ENCODE results near the gene ZNF605. TPM values are rescaled to one million over a fixed set of nuclear protein-coding genes. Genes with fewer than 3 reads are reported as not detected.
"Not testable (repeated sequence)": the region's sequence is repeated elsewhere in the genome, so short reads cannot be mapped to it uniquely, and the experiment has no call there.

ZNF605 gene
- total and polyA plus RNA-seq, 7 donors: 0.92 to 15.5 (median 6.2) TPM

DNA sequence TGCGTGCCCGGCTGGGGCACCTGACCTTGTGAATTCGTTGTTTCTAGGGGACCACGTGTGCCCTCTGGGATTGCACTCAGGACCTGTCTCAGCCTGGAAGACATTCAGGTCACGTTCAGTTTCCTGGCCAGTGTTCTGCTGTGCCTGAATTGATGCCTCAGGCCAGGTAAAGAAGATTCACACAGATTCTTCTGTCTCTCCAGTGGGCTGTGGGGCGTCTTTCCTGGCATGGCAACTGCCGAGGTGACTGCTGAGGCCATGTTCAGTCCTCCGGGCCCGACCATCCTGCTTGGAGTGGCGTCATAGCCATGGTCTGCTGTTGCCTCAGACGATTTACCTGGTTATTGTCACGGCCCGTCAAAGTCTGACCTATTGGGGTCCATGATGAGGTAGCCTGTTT is 13.5 kb downstream of the ZNF605 start:
- Histone ChIP-seq H3K27me3 (no peaks in the 10 kb centered on the region), H3K4me3 (no peak overlapping the region), H3K9me3 (peaks cover 0 to 52% (median 10%) of the 10 kb centered on the region in 4 donors), H3K36me3 (peaks cover 17 to 65% (median 44%) of the 10 kb centered on the region in 4 donors), H3K4me1 (no peaks in the 10 kb centered on the region), H3K27ac (no peak overlapping the region)
- DNase-seq: no peak
- TF ChIP-seq EP300 (IDR thresholded peaks at IDR 0.05): no peak
- TF ChIP-seq, protein P1, sequence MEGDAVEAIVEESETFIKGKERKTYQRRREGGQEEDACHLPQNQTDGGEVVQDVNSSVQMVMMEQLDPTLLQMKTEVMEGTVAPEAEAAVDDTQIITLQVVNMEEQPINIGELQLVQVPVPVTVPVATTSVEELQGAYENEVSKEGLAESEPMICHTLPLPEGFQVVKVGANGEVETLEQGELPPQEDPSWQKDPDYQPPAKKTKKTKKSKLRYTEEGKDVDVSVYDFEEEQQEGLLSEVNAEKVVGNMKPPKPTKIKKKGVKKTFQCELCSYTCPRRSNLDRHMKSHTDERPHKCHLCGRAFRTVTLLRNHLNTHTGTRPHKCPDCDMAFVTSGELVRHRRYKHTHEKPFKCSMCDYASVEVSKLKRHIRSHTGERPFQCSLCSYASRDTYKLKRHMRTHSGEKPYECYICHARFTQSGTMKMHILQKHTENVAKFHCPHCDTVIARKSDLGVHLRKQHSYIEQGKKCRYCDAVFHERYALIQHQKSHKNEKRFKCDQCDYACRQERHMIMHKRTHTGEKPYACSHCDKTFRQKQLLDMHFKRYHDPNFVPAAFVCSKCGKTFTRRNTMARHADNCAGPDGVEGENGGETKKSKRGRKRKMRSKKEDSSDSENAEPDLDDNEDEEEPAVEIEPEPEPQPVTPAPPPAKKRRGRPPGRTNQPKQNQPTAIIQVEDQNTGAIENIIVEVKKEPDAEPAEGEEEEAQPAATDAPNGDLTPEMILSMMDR (IDR thresholded peaks at IDR 0.05): no peak
- TF ChIP-seq POLR2AphosphoS5 (IDR thresholded peaks at IDR 0.05): no peak
- no peak for TF ChIP-seq POLR2A (IDR thresholded peaks at IDR 0.05)
- WGBS, 2 donors: 98% methylated on average over 13 of the region's 13 CpGs
- intact Hi-C loops (cut with DNase I): no loop called here

DNA sequence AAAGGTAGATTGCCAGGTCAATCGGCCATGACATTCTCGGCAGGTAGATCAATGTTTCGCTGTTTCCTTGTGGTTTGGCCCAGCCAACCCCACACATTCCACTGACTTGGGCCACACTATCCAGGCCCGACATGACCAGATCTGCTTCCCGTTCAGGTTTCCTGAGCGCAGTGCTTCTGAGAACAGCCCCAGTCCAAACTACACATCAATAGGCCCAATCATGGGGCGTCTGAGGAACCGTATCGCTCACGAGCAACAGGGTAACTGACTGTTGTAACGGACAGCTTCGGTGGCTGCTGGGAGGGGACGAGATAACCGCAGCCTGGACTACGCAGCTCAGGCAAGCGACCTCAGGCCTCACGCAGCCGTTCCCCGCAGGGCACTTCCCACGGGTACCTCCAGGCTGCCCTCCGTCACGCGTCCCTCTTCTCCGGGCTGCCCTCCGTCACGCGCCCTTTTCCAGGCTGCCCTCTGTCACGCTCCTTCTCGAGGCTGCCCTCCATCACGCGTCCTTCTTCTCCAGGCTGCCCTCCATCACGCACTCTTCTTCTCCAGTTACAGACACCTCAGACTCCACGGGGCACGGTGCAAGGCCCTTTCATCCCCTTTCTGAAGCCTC is 14.7 kb downstream of the ZNF605 start:
- H3K27ac ChIP-seq: no peak overlapping the region
- H3K36me3 ChIP-seq: peaks cover 17 to 56% (median 42%) of the 10 kb centered on the region in 4 donors
- no peak overlapping the region for H3K4me3 ChIP-seq
- H3K9me3 ChIP-seq: peaks cover 0 to 45% (median 9%) of the 10 kb centered on the region in 4 donors
- no peak for TF ChIP-seq EP300 (IDR thresholded peaks at IDR 0.05)
- TF ChIP-seq, protein P1 (IDR thresholded peaks at IDR 0.05): no peak
- no peak for TF ChIP-seq POLR2A (IDR thresholded peaks at IDR 0.05)
- no peak for TF ChIP-seq POLR2AphosphoS5 (IDR thresholded peaks at IDR 0.05)
- intact Hi-C loops (cut with DNase I): no loop called here
- DNase-seq: no peak
- no peaks in the 10 kb centered on the region for H3K27me3 ChIP-seq
- 96 to 97% methylated on average over 34 of the region's 34 CpGs for WGBS, 2 donors
- no peaks in the 10 kb centered on the region for H3K4me1 ChIP-seq

DNA sequence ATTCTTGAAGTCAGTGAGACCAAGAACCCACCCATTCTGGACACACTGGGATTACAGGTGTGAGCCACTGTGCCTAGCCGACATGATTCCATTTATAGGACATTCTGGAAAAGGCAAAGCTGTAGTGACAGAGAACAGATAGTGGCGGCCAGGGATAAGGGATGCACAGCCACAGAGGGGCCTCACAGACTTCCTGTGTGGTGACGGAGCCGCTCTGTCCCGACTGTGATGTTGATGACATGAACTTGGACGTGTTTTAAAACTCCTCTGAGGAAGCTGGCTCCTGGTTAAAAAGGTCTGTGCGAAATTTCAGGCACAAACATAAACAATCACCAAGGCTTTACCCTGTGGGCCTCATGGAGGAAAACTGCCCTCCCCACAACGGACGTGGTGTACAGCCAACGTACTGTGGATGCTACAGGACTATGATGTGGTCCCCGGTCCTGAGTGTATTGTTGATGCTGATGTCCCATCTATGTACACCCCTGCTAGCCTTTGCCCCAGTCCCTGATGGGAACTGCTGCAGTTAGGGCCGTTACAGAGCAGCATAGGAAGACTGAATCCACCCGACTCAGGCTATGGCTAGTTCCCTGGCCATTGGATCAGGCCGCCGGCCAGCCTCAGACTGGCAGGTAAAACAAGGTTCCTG is 15.9 kb downstream of the ZNF605 start:
- Histone ChIP-seq H3K9me3 (peaks cover 0 to 48% (median 9%) of the 10 kb centered on the region in 4 donors), H3K27me3 (no peaks in the 10 kb centered on the region), H3K36me3 (peaks cover 17 to 43% (median 37%) of the 10 kb centered on the region in 4 donors), H3K4me3 (no peak overlapping the region), H3K4me1 (no peaks in the 10 kb centered on the region), H3K27ac (no peak overlapping the region)
- DNase-seq: no peak
- 96 to 98% methylated on average over 15 of the region's 15 CpGs for WGBS, 2 donors
- TF ChIP-seq EP300 (IDR thresholded peaks at IDR 0.05): no peak
- no peak for TF ChIP-seq POLR2A (IDR thresholded peaks at IDR 0.05)
- TF ChIP-seq POLR2AphosphoS5 (IDR thresholded peaks at IDR 0.05): no peak
- TF ChIP-seq, protein P1 (IDR thresholded peaks at IDR 0.05): no peak
- intact Hi-C loops (cut with DNase I): no loop called here

DNA sequence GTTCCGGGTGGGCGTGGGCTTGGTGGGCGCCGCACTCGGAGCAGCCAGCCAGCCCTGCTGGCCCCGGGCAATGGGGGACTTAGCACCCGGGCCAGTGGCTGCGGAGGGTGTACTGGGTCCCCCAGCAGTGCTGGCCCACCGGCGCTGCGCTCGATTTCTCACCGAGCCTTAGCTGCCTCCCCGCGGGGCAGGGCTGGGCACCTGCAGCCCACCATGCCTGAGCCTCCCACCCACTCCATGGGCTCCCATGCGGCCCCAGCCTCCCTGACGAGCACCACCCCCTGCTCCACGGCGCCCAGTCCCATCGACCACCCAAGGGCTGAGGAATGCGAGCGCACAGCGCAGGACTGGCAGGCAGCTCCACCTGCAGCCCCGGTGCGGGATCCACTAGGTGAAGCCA is 17.3 kb downstream of the ZNF605 start:
- DNase-seq; H3K27me3 ChIP-seq; H3K27ac ChIP-seq; H3K4me1 ChIP-seq; intact Hi-C loops (cut with DNase I); H3K4me3 ChIP-seq: not testable (repeated sequence)
- WGBS, 2 donors: 95 to 96% methylated on average over 25 of the region's 25 CpGs
- Histone ChIP-seq H3K9me3 (peaks cover 0 to 45% (median 9%) of the 10 kb centered on the region in 4 donors), H3K36me3 (peaks cover 8 to 29% (median 23%) of the 10 kb centered on the region in 4 donors)

DNA sequence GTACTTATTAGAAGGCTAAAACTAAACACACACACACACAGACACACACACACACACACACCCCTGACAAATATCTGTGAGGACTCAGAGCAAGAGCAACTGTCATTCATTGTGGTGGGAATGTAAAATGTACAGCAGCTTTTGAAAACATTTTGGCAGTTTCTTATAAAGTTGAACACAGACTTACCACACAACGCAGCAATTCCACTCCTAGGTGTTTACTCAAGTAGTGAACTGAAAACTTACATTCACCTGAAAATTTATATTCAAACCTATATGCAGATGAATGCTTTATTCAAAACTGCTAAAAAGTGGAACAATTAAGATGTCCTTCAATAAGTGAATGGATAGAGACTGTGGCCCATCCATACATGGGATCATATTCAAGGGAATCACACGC is 18.6 kb downstream of the ZNF605 start:
- intact Hi-C loops (cut with DNase I): no loop called here
- Histone ChIP-seq H3K9me3 (peaks cover 0 to 46% (median 6%) of the 10 kb centered on the region in 4 donors), H3K36me3 (peaks cover 4 to 26% (median 15%) of the 10 kb centered on the region in 4 donors), H3K27ac (no peak overlapping the region), H3K4me3 (no peak overlapping the region), H3K27me3 (no peaks in the 10 kb centered on the region), H3K4me1 (no peaks in the 10 kb centered on the region)
- 94 to 99% methylated on average over 2 of the region's 2 CpGs for WGBS, 2 donors
- TF ChIP-seq POLR2AphosphoS5 (IDR thresholded peaks at IDR 0.05) (no peak), POLR2A (IDR thresholded peaks at IDR 0.05) (no peak), EP300 (IDR thresholded peaks at IDR 0.05) (no peak)
- TF ChIP-seq, protein P1 (IDR thresholded peaks at IDR 0.05): no peak
- no peak for DNase-seq

DNA sequence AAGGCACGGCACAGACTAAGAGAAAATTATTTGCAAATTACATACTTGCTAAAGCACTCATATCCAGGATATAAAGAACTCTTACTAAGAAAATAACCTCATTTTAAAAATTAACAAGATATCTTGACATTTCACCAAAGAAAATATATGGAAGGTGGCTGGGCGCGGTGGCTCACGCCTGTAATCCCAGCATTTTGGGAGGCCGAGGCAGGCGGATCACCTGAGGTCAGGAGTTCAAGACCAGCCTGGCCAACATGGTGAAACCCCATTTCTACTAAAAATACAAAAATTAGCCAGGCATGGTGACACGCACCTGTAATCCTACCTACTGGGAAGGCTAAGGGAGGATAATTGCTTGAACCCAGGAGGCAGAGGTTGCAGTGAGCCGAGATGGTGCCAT is 19.2 kb downstream of the ZNF605 start:
- peaks cover 2 to 25% (median 14%) of the 10 kb centered on the region in 4 donors for H3K36me3 ChIP-seq
- peaks cover 0 to 42% (median 6%) of the 10 kb centered on the region in 4 donors for H3K9me3 ChIP-seq

More for the DNA sequence above, 19.2 kb downstream of the ZNF605 start:
- intact Hi-C loops (cut with DNase I); H3K27ac ChIP-seq; H3K27me3 ChIP-seq; H3K4me3 ChIP-seq; H3K4me1 ChIP-seq; DNase-seq: not testable (repeated sequence)
- WGBS, 2 donors: 98% methylated on average over 8 of the region's 8 CpGs
